Liver (tissue), 9 donors: ENCODE results near the gene TMEM229A. TPM values are rescaled to one million over a fixed set of nuclear protein-coding genes. Genes with fewer than 3 reads are reported as not detected.
"Not testable (repeated sequence)": the region's sequence is repeated elsewhere in the genome, so short reads cannot be mapped to it uniquely, and the experiment has no call there.

Experiments used
- DNase-seq: peaks from one replicate; pipeline ENCODE4 v3.0.0-alpha.2; 2017; ENCODE audit warnings: low spot score
- H3K27ac ChIP-seq, 2 donors: one replicate each; pipeline ENCODE4 v1.7.0; 2013; ENCODE audit warnings: inconsistent platforms in 2 of 2, low read length in 2 of 2, control low read depth in 1 of 2, low read depth in 1 of 2, mild to moderate bottlenecking in 1 of 2
- H3K27me3 ChIP-seq, 4 donors: one replicate each; pipeline versions ENCODE4 v1.6.1 to v1.7.0; 2013; ENCODE audit warnings: low read length in 3 of 4, inconsistent platforms in 1 of 4, mild to moderate bottlenecking in 1 of 4, moderate library complexity in 1 of 4; ENCODE audit not compliant: control insufficient read depth in 4 of 4, insufficient read depth in 4 of 4
- H3K36me3 ChIP-seq, 4 donors: one replicate each; pipeline versions ENCODE4 v1.6.1 to v1.7.0; 2013; ENCODE audit warnings: low read length in 3 of 4, mild to moderate bottlenecking in 3 of 4, low read depth in 1 of 4, moderate library complexity in 1 of 4; ENCODE audit not compliant: control insufficient read depth in 4 of 4, insufficient read depth in 3 of 4
- H3K4me1 ChIP-seq, 4 donors: one replicate each; pipeline versions ENCODE4 v1.6.1 to v1.7.0; 2013; ENCODE audit warnings: low read length in 3 of 4, mild to moderate bottlenecking in 3 of 4, moderate library complexity in 1 of 4; ENCODE audit not compliant: control insufficient read depth in 4 of 4, insufficient read depth in 4 of 4
- H3K4me3 ChIP-seq, 3 donors: one replicate each; pipeline versions ENCODE4 v1.6.1 to v1.7.0; 2013; ENCODE audit warnings: low read length in 3 of 3, control low read depth in 1 of 3, low read depth in 1 of 3, mild to moderate bottlenecking in 1 of 3
- H3K9ac ChIP-seq, 2 donors: one replicate each; pipeline ENCODE4 v1.7.0; 2013; ENCODE audit warnings: low read length in 2 of 2, mild to moderate bottlenecking in 2 of 2, moderate library complexity in 2 of 2, control low read depth in 1 of 2, low read depth in 1 of 2
- H3K9me3 ChIP-seq, 4 donors: one replicate each; pipeline versions ENCODE4 v1.6.1 to v1.7.0; 2013; ENCODE audit warnings: low read length in 3 of 4; ENCODE audit not compliant: control insufficient read depth in 4 of 4
- ATF3 ChIP-seq: IDR thresholded peaks from 2 replicates; pipeline ENCODE4 v1.6.1; 2016; ENCODE audit warnings: antibody characterized with exemption
- CTCF ChIP-seq: fragments of 150-350 bp; IDR thresholded peaks from 2 replicates; pipeline ENCODE4 v1.5.1; 2017; ENCODE audit warnings: improper control_type of control experiment, low read depth, low read length; ENCODE audit not compliant: missing input control
- EGR1 ChIP-seq, 2 donors: IDR thresholded peaks; 2 replicates each; pipeline ENCODE4 v1.6.1; 2016 to 2018; ENCODE audit warnings: antibody characterized with exemption in 2 of 2, low read depth in 2 of 2
- FOXA1 ChIP-seq: IDR thresholded peaks from 2 replicates; pipeline ENCODE4 v1.6.1; 2016; ENCODE audit warnings: antibody characterized with exemption
- FOXA2 ChIP-seq: IDR thresholded peaks from 2 replicates; pipeline ENCODE4 v1.6.1; 2016; ENCODE audit warnings: antibody characterized with exemption
- GABPA ChIP-seq, 2 donors: IDR thresholded peaks in 1 of 2; conservative IDR thresholded peaks in 1 of 2; 2 replicates each; pipeline ENCODE4 v1.6.1; 2016; ENCODE audit warnings: antibody characterized with exemption in 2 of 2, mild to moderate bottlenecking in 1 of 2, moderate library complexity in 1 of 2
- HNF4A ChIP-seq, 2 donors: conservative IDR thresholded peaks; 2 replicates each; pipeline ENCODE4 v1.6.1; 2016; ENCODE audit warnings: antibody characterized with exemption in 2 of 2, mild to moderate bottlenecking in 2 of 2
- MAX ChIP-seq: IDR thresholded peaks from 2 replicates; pipeline ENCODE4 v1.6.1; 2016; ENCODE audit warnings: antibody characterized with exemption
- NR2F2 ChIP-seq: IDR thresholded peaks from 2 replicates; pipeline ENCODE4 v1.6.1; 2016; ENCODE audit warnings: antibody characterized with exemption
- RAD21 ChIP-seq, 2 donors: IDR thresholded peaks; 2 replicates each; pipeline ENCODE4 v1.6.1; 2016; ENCODE audit warnings: antibody characterized with exemption in 2 of 2, mild to moderate bottlenecking in 2 of 2
- RXRA ChIP-seq, 2 donors: IDR thresholded peaks; 2 replicates each; pipeline ENCODE4 v1.6.1; 2017 to 2018; ENCODE audit warnings: antibody characterized with exemption in 2 of 2, mild to moderate bottlenecking in 1 of 2
- SP1 ChIP-seq: IDR thresholded peaks from 2 replicates; pipeline ENCODE4 v1.6.1; 2018; ENCODE audit warnings: antibody characterized with exemption, mild to moderate bottlenecking
- YY1 ChIP-seq: IDR thresholded peaks from 2 replicates; pipeline ENCODE4 v1.6.1; 2016; ENCODE audit warnings: antibody characterized with exemption, mild to moderate bottlenecking
- ZBTB33 ChIP-seq: IDR thresholded peaks from 2 replicates; pipeline ENCODE4 v1.6.1; 2016; ENCODE audit warnings: antibody characterized with exemption
- whole genome bisulfite sequencing: extraction: QIAGEN DNeasy Blood & Tissue Kit; methylation state at CpG from one replicate; pipeline ENCODE4 v1.1.7; 2013; 5-methylcytosine and 5-hydroxymethylcytosine counted together
- polyA plus RNA-seq, 2 donors: library from polyadenylated mRNA; stranded (reverse) in 1 of 2; unstranded in 1 of 2; fragments of 200-250 nt in 1 of 2; fragments of >200 nt in 1 of 2; fragmentation: Nextera tagmentation in 1 of 2; extraction: Ambion mirVana in 1 of 2; gene quantifications; one replicate each; pipeline versions ENCODE4 v1.2.1 to v1.2.3, GENCODE V29; 2013 to 2015
- total RNA-seq, 2 donors: library from RNA; depleted of rRNA; stranded (reverse); fragments of >200 nt; gene quantifications; one replicate each; pipeline ENCODE4 v1.2.3, GENCODE V29; 2014
- donor health status: healthy.
- donor health status: healthy.
- donor health status: healthy.
- donor health status: healthy.
- donor health status: healthy.

The TMEM229A gene
- total and polyA plus RNA-seq, 4 donors = 0.23 TPM; not detected in 3

- no peak for DNase-seq
- TF ChIP-seq ZBTB33 = no peak
- no peak for TF ChIP-seq HNF4A (conservative IDR thresholded peaks at IDR 0.05)
- no peak overlapping the region for H3K27ac ChIP-seq
- H3K9me3 ChIP-seq = no peaks in the 10 kb centered on the region
- no peaks in the 10 kb centered on the region for H3K4me1 ChIP-seq
- no peaks in the 10 kb centered on the region for H3K36me3 ChIP-seq
- 86% methylated on average over 3 of the region's 3 CpGs for WGBS
- H3K4me3 ChIP-seq = no peak overlapping the region
- H3K9ac ChIP-seq = no peak overlapping the region
- H3K27me3 ChIP-seq = no peaks in the 10 kb centered on the region
These were observed 20.0 kb downstream of the TMEM229A start for GRCh38 chr7:124012864-124013263.

GRCh38 chr7:124009321-124009720 lies 23.5 kb downstream of the TMEM229A start:
- DNase-seq = no peak
- no peaks in the 10 kb centered on the region for H3K36me3 ChIP-seq
- H3K27ac ChIP-seq = no peak overlapping the region
- H3K9ac ChIP-seq = no peak overlapping the region
- 56% methylated on average over 2 of the region's 2 CpGs for WGBS
- TF ChIP-seq RAD21 (IDR thresholded peaks at IDR 0.05) = no peak
- TF ChIP-seq GABPA (IDR thresholded peaks at IDR 0.05 in 1 of 2, conservative IDR thresholded peaks at IDR 0.05 in 1 of 2) = no peak
- no peak for TF ChIP-seq RXRA (IDR thresholded peaks at IDR 0.05)
- no peak for TF ChIP-seq EGR1 (IDR thresholded peaks at IDR 0.05; ENCODE audit: low read depth in 2 of 2)
- no peak for TF ChIP-seq ZBTB33
- peaks cover 0 to 5% (median 0%) of the 10 kb centered on the region in 4 donors for H3K9me3 ChIP-seq
- H3K4me3 ChIP-seq = no peak overlapping the region
- no peaks in the 10 kb centered on the region for H3K4me1 ChIP-seq
- no peaks in the 10 kb centered on the region for H3K27me3 ChIP-seq

GRCh38 chr7:124008296-124008695 lies 24.6 kb downstream of the TMEM229A start:
- not testable (repeated sequence) for H3K27ac ChIP-seq
- 78% methylated on average over 6 of the region's 6 CpGs for WGBS

GRCh38 chr7:123999703-124000102 lies 33.2 kb downstream of the TMEM229A start:
- Histone ChIP-seq H3K36me3 (no peaks in the 10 kb centered on the region), H3K4me1 (no peaks in the 10 kb centered on the region), H3K27ac (no peak overlapping the region), H3K9me3 (no peaks in the 10 kb centered on the region), H3K9ac (no peak overlapping the region), H3K27me3 (no peaks in the 10 kb centered on the region), H3K4me3 (no peak overlapping the region)
- DNase-seq = no peak
- 90% methylated on average over 3 of the region's 3 CpGs for WGBS
- TF ChIP-seq EGR1 (IDR thresholded peaks at IDR 0.05; ENCODE audit: low read depth in 2 of 2) (no peak), MAX (no peak), ATF3 (no peak), GABPA (IDR thresholded peaks at IDR 0.05 in 1 of 2, conservative IDR thresholded peaks at IDR 0.05 in 1 of 2) (no peak), CTCF (no peak), FOXA2 (no peak), SP1 (no peak), NR2F2 (no peak), YY1 (no peak), FOXA1 (no peak), RXRA (IDR thresholded peaks at IDR 0.05) (no peak), HNF4A (conservative IDR thresholded peaks at IDR 0.05) (no peak)

More at GRCh38 chr7:124008296-124008695, 24.6 kb downstream of the TMEM229A start:
- not testable (repeated sequence) for H3K9me3 ChIP-seq, H3K4me1 ChIP-seq, H3K4me3 ChIP-seq, H3K27me3 ChIP-seq, DNase-seq, H3K36me3 ChIP-seq, H3K9ac ChIP-seq
